T-helper 1 cell treated with Interleukin-12 subunit alpha and Interleukin-12 subunit beta and Interleukin-4 antibody, amounts not matched to agents 30 ng/mL and 1 ng/mL, for 36 hours (primary cell): Measurements from ENCODE around the gene GSPT1. TPM values are rescaled to one million over a fixed set of nuclear protein-coding genes. Genes with fewer than 3 reads are reported as not detected.
"Not testable (repeated sequence)": the region's sequence is repeated elsewhere in the genome, so short reads cannot be mapped to it uniquely, and the experiment has no call there.

Source experiments
- intact Hi-C: fragments of 100-400 bp; cut with micrococcal nuclease; formaldehyde crosslinking; loops from one replicate; pipeline ENCODE4 v1.15.1; 2024
- total RNA-seq: library from RNA; stranded (reverse); gene quantifications from 2 replicates; pipeline ENCODE4 v1.2.3, GENCODE V29; 2022

Gene GSPT1
- total RNA-seq, 1 donor from 2014 or later, result 121 TPM

GRCh38 chr16:11869353-11870228 is 46.2 kb downstream of the GSPT1 start:
- intact Hi-C loops, result no loop called here

- intact Hi-C loops, result no loop called here
Observed at GRCh38 chr16:11868412-11868980, 47.3 kb downstream of the GSPT1 start.

- intact Hi-C loops, result no loop called here
Observed at GRCh38 chr16:11862489-11862888, 53.3 kb downstream of the GSPT1 start.

GRCh38 chr16:11857161-11857560 is 58.6 kb downstream of the GSPT1 start:
- intact Hi-C loops, result no loop called here

GRCh38 chr16:11852092-11852809 is 63.5 kb downstream of the GSPT1 start:
- intact Hi-C loops, result loop anchor here (5.0 kb wide), 2 partner anchors 215 to 950 kb away; partner anchors contain the start of gene CPPED1

- intact Hi-C loops, result loop anchor here (1.0 to 5.0 kb wide), 11 partner anchors 30 to 1107 kb away; partner anchors contain the start of genes CPPED1, SNX29, TXNDC11 and ZC3H7A
Observed at GRCh38 chr16:11851294-11852091, 64.3 kb downstream of the GSPT1 start, which contains the start of gene RSL1D1. RSL1D1 (minus strand) TSS chr16:11851542; CDS start chr16:11851512, 30 bp downstream.

GRCh38 chr16:11848842-11849241 is 66.9 kb downstream of the GSPT1 start:
- intact Hi-C loops, result no loop called here

- intact Hi-C loops, result no loop called here
Observed at GRCh38 chr16:11844499-11844898, 71.3 kb downstream of the GSPT1 start.

GRCh38 chr16:11843861-11844260 is 71.9 kb downstream of the GSPT1 start:
- intact Hi-C loops, result no loop called here

GRCh38 chr16:11843206-11843605 is 72.5 kb downstream of the GSPT1 start:
- intact Hi-C loops, result no loop called here

- intact Hi-C loops, result no loop called here
Observed at GRCh38 chr16:11841026-11841425, 74.7 kb downstream of the GSPT1 start.

GRCh38 chr16:11836650-11837244 is 79.0 kb downstream of the GSPT1 start:
- intact Hi-C loops, result no loop called here

- intact Hi-C loops, result no loop called here
Observed at GRCh38 chr16:11835891-11836649, 79.7 kb downstream of the GSPT1 start.

GRCh38 chr16:11835309-11835708 is 80.4 kb downstream of the GSPT1 start:
- intact Hi-C loops, result no loop called here

- intact Hi-C loops, result no loop called here
Observed at GRCh38 chr16:11833951-11834695, 81.6 kb downstream of the GSPT1 start.

- intact Hi-C loops, result no loop called here
Observed at GRCh38 chr16:11828696-11829095, 87.1 kb downstream of the GSPT1 start.

- intact Hi-C loops, result not testable (repeated sequence)
Observed at GRCh38 chr16:11825520-11826165, 90.1 kb downstream of the GSPT1 start.

- intact Hi-C loops, result no loop called here
Observed at GRCh38 chr16:11824362-11824761, 91.4 kb downstream of the GSPT1 start.

- intact Hi-C loops, result not testable (repeated sequence)
Observed at GRCh38 chr16:11823645-11824044, 92.1 kb downstream of the GSPT1 start.
